Measurements from ENCODE around the gene SMARCA2. TPM values are rescaled to one million over a fixed set of nuclear protein-coding genes. Genes with fewer than 3 reads are reported as not detected.

The SMARCA2 gene
- total RNA-seq: 65.0 and 66.1 TPM in 2 replicates

GRCh38 chr9:2014696-2015580 is at the start of gene SMARCA2:
SMARCA2 (plus strand) TSS chr9:2015347; CDS start chr9:2029023, 13,676 bp downstream.

Small RNAs within 50 kb of the gene (small RNA-seq; reads per million reads assigned to genes)
- gene RN7SL592P (not detected), gene RNU2-25P (1.3 reads per million, percentile 67 among the genes with 10 or more reads in this experiment)

All from vein endothelial cell (primary cell).